Hepatocyte (in vitro differentiated cells): Measurements from ENCODE around the gene CHST6. TPM values are rescaled to one million over a fixed set of nuclear protein-coding genes. Genes with fewer than 3 reads are reported as not detected.
"Not testable (repeated sequence)": the region's sequence is repeated elsewhere in the genome, so short reads cannot be mapped to it uniquely, and the experiment has no call there.

Source experiments
- DNase-seq: peaks from one replicate; pipeline ENCODE4 v3.0.0-alpha.2; 2016; ENCODE audit warnings: low spot score
- H2AFZ ChIP-seq: fragments of 200-600 bp; sonication (generic); 2 replicates; pipeline ENCODE4 v1.6.0; 2016; ENCODE audit warnings: antibody characterized with exemption, mild to moderate bottlenecking
- H3K27ac ChIP-seq: fragments of 200-600 bp; sonication (generic); 2 replicates; pipeline ENCODE4 v1.5.1; 2016; ENCODE audit warnings: mild to moderate bottlenecking
- H3K27me3 ChIP-seq: fragments of 200-600 bp; sonication (generic); 2 replicates; pipeline ENCODE4 v1.6.1; 2016
- H3K36me3 ChIP-seq: fragments of 200-600 bp; sonication (generic); replicated peaks from 2 replicates; pipeline ENCODE4 v1.5.1; 2016; ENCODE audit warnings: low read depth; ENCODE audit not compliant: insufficient read depth
- H3K4me1 ChIP-seq: fragments of 200-600 bp; sonication (generic); 2 replicates; pipeline ENCODE4 v1.5.1; 2016; ENCODE audit warnings: mild to moderate bottlenecking, moderate library complexity; ENCODE audit not compliant: insufficient read depth
- H3K4me2 ChIP-seq: fragments of 200-600 bp; sonication (generic); 2 replicates; pipeline ENCODE4 v1.6.0; 2016
- H3K4me3 ChIP-seq: fragments of 200-600 bp; sonication (generic); 2 replicates; pipeline ENCODE4 v1.5.1; 2016; ENCODE audit warnings: mild to moderate bottlenecking
- H3K79me2 ChIP-seq: fragments of 200-600 bp; sonication (generic); 2 replicates; pipeline ENCODE4 v1.6.0; 2017; ENCODE audit warnings: mild to moderate bottlenecking
- H3K9me2 ChIP-seq: fragments of 200-600 bp; sonication (generic); replicated peaks from 2 replicates; pipeline ENCODE4 v1.6.0; 2017; ENCODE audit warnings: mild to moderate bottlenecking; ENCODE audit not compliant: insufficient read depth
- H3K9me3 ChIP-seq: fragments of 200-600 bp; sonication (generic); 2 replicates; pipeline ENCODE4 v1.5.1; 2016; ENCODE audit warnings: low read depth, mild to moderate bottlenecking
- H4K20me1 ChIP-seq: fragments of 200-600 bp; sonication (generic); 2 replicates; pipeline ENCODE4 v1.6.0; 2016; ENCODE audit warnings: mild to moderate bottlenecking; ENCODE audit not compliant: insufficient read depth, poor library complexity, severe bottlenecking
- CTCF ChIP-seq: fragments of 200-600 bp; sonication (generic); IDR thresholded peaks from 2 replicates; pipeline ENCODE4 v1.5.1; 2016; ENCODE audit warnings: antibody characterized with exemption, mild to moderate bottlenecking; ENCODE audit not compliant: poor library complexity
- EZH2 ChIP-seq: fragments of 200-600 bp; sonication (generic); IDR thresholded peaks from 2 replicates; pipeline ENCODE4 v1.6.1; 2016; ENCODE audit warnings: antibody characterized with exemption, mild to moderate bottlenecking, borderline replicate concordance
- EZH2phosphoT487 ChIP-seq: fragments of 200-600 bp; sonication (generic); IDR thresholded peaks from one replicate; pipeline ENCODE4 v1.6.1; 2018; ENCODE audit warnings: antibody characterized with exemption, mild to moderate bottlenecking, low read depth, moderate library complexity; ENCODE audit not compliant: unreplicated experiment, severe bottlenecking
- WGBS: methylation state at CpG from one replicate; pipeline ENCODE4 v1.1.6; 2016; ENCODE audit warnings: low lambda C conversion rate; ENCODE audit errors: missing lambda C conversion rate; 5-methylcytosine and 5-hydroxymethylcytosine counted together
- polyA plus RNA-seq: library from polyadenylated mRNA; unstranded; fragments of >200 nt; fragmentation: Nextera tagmentation; extraction: Ambion mirVana; gene quantifications from 2 replicates; pipeline ENCODE4 v1.2.1, GENCODE V29; 2016
- total RNA-seq: library from RNA; depleted of rRNA; stranded (reverse); fragments of >200 nt; gene quantifications from 2 replicates; pipeline ENCODE4 v1.2.3, GENCODE V29; 2014

Gene CHST6
- total and polyA plus RNA-seq, 2 experiments from 2014 or later: 0.33 to 0.37 TPM

DNA sequence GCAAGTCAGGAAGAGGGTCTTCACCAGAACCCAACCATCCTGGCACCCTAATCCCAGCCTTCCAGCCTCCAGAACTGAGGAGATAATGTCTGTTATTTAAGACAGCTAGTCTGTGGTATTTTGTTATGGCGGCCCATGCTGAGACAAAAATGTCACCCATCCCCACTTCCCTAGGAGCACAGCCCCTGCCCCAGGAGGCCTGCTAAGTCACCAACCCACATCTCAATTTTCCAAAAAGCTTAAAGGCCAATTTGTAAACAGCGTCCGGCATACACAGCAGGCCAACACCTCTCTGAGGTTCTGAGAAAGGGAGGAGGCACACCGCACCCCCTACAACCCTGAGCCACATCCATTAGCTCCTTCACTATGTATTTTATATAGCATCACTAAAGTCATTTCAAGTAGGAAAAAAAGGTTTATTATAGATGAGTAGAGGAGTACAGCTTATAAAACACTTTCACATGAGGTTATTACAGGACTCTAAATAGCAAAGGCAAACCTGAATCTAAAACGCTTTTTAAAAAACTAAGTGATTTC, 37.7 kb downstream of the CHST6 start:
- Histone ChIP-seq H3K27me3 (no peaks in the 10 kb centered on the region), H3K9me2 (no peaks in the 10 kb centered on the region), H4K20me1 (peaks cover 61% of the 10 kb centered on the region), H3K4me2 (peak overlapping the region; percentile 13), H3K27ac (no peak overlapping the region), H3K4me1 (peaks cover 17% of the 10 kb centered on the region), H3K4me3 (no peak overlapping the region), H3K36me3 (no peaks in the 10 kb centered on the region), H2AFZ (no peak overlapping the region), H3K9me3 (no peaks in the 10 kb centered on the region), H3K79me2 (peaks cover 98% of the 10 kb centered on the region)
- 95% methylated on average over 5 of the region's 5 CpGs for WGBS
- TF ChIP-seq EZH2 (no peak), CTCF (no peak), EZH2phosphoT487 (no peak)
- DNase-seq: no peak

GRCh38 chr16:75456971-75457370, 38.3 kb downstream of the CHST6 start:
- peaks cover 20% of the 10 kb centered on the region for H3K4me1 ChIP-seq

GRCh38 chr16:75456486-75456885, 38.8 kb downstream of the CHST6 start:
- not testable (repeated sequence) for H3K27me3 ChIP-seq, H3K4me3 ChIP-seq, H3K27ac ChIP-seq, H3K4me2 ChIP-seq, H2AFZ ChIP-seq, DNase-seq, H3K9me3 ChIP-seq, H3K9me2 ChIP-seq, H3K36me3 ChIP-seq
- Histone ChIP-seq H4K20me1 (peaks cover 52% of the 10 kb centered on the region), H3K4me1 (peaks cover 15% of the 10 kb centered on the region), H3K79me2 (peaks cover 98% of the 10 kb centered on the region)
- WGBS: 100% methylated on average over 4 of the region's 4 CpGs

More at GRCh38 chr16:75456971-75457370, 38.3 kb downstream of the CHST6 start:
- no peak overlapping the region for H3K27ac ChIP-seq
- no peaks in the 10 kb centered on the region for H3K27me3 ChIP-seq
- TF ChIP-seq EZH2phosphoT487 (no peak), CTCF (no peak), EZH2 (no peak)
- no peaks in the 10 kb centered on the region for H3K9me3 ChIP-seq
- H4K20me1 ChIP-seq: peaks cover 57% of the 10 kb centered on the region
- no peak overlapping the region for H3K4me2 ChIP-seq
- no peak overlapping the region for H2AFZ ChIP-seq
- WGBS: 68% methylated on average over 1 of the region's 1 CpG
- H3K4me3 ChIP-seq: no peak overlapping the region
- H3K36me3 ChIP-seq: no peaks in the 10 kb centered on the region
- H3K9me2 ChIP-seq: no peaks in the 10 kb centered on the region
- no peak for DNase-seq
- H3K79me2 ChIP-seq: peaks cover 98% of the 10 kb centered on the region

GRCh38 chr16:75455677-75456076, 39.6 kb downstream of the CHST6 start:
- Histone ChIP-seq H3K4me1 (peaks cover 10% of the 10 kb centered on the region), H3K4me2 (no peak overlapping the region), H3K4me3 (no peak overlapping the region), H3K27me3 (no peaks in the 10 kb centered on the region), H3K27ac (no peak overlapping the region), H4K20me1 (peaks cover 45% of the 10 kb centered on the region), H3K36me3 (no peaks in the 10 kb centered on the region), H3K9me3 (no peaks in the 10 kb centered on the region), H3K9me2 (no peaks in the 10 kb centered on the region), H3K79me2 (peaks cover 98% of the 10 kb centered on the region), H2AFZ (no peak overlapping the region)
- TF ChIP-seq CTCF (no peak), EZH2 (no peak), EZH2phosphoT487 (no peak)
- 67% methylated on average over 5 of the region's 5 CpGs for WGBS
- no peak for DNase-seq
